NK-92 (cell line): ENCODE data around the gene POLR2L.
A peak's percentile ranks its signal among the peaks of the same experiment; 100 is the strongest.

Source experiments
- DNase-seq: peaks from one replicate; lab custom pipeline; 2025; ENCODE audit not compliant: unreplicated experiment; lab: John Stamatoyannopoulos, UW

Gene POLR2L

GRCh38 chr11:813456-814096 is 28.8 kb downstream of the POLR2L start:
- no peak for DNase-seq

GRCh38 chr11:813072-813455 is 29.3 kb downstream of the POLR2L start:
- DNase-seq, result no peak

- DNase-seq, result no peak
Measured at GRCh38 chr11:812390-812789, 29.9 kb downstream of the POLR2L start.

- no peak for DNase-seq
Measured at GRCh38 chr11:811446-812245, 30.7 kb downstream of the POLR2L start.

DNA sequence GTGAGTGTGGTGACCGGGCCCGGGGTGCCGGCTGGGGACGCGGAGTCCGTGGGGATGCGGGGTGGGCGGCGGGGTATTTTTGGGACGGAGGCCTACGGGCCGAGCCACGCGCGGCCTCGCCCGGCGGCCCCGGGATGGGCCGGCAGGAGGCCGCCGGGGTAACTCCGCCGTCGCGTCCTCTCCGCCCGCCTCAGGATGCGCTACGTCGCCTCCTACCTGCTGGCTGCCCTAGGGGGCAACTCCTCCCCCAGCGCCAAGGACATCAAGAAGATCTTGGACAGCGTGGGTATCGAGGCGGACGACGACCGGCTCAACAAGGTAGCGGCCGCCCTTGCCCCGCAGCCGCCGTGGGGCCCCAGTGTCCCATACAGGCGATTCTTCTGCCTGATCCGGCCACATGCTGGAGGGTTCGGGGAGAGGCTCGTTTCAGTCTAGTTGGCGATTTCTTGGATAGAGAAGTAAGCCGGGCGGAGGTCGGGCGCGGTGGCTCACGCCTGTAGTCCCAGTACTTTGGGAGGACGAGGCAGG is 32.2 kb downstream of the POLR2L start:
- no peak for DNase-seq

GRCh38 chr11:809287-810039 is 32.9 kb downstream of the POLR2L start, which contains the start of gene RPLP2:
RPLP2 (plus strand) TSS chr11:809967; CDS start chr11:810235, 268 bp downstream.
- peak; percentile 81 for DNase-seq

- DNase-seq, result no peak
Measured at GRCh38 chr11:808427-809286, 33.7 kb downstream of the POLR2L start.

GRCh38 chr11:804599-804964 is 37.7 kb downstream of the POLR2L start:
- DNase-seq, result no peak

GRCh38 chr11:803770-804598 is 38.3 kb downstream of the POLR2L start:
- DNase-seq, result no peak

- DNase-seq, result no peak
Measured at GRCh38 chr11:803467-803742, 38.9 kb downstream of the POLR2L start.

DNA sequence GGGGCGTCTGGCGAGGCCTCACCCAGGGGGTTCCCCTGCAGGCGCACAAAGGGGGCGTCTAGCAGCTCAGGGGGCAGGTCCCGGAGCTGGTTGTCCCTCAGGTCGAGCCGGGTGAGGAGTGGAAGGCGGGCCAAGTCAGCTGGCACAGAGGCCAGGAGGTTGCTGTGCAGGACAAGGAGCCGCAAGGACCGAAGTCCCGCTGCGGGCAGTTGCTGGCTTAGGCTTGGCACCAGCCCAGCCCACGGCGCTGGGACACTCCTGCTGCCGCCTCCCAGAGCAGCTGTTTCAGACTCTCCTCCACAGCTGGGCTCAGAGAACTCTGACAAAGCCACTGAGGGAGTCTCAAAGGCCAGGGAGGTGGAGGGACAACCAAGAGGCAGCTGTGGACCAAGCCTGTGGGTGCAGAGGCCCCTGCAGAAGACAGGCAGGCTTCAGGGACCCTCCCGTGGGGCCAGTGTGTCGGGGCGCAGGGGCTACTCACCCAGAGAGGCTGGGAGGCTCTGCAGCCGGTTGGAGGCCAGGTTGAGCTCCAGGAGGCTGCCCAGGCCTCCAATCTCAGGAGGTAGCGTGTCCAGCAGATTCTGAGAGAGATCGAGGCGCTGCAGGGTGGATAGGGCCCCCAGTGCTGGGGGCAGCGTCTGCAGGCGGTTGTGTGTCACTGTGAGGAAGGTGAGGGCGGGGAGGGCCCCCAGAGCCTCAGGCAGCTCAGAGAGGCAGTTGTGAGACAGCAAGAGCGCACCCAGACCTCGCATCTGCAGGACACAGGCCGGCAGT is 39.4 kb downstream of the POLR2L start:
- no peak for DNase-seq

GRCh38 chr11:802018-802617 is 40.2 kb downstream of the POLR2L start:
- no peak for DNase-seq

GRCh38 chr11:801097-801780 is 41.1 kb downstream of the POLR2L start:
- no peak for DNase-seq

GRCh38 chr11:800473-800872 is 41.9 kb downstream of the POLR2L start:
- no peak for DNase-seq

GRCh38 chr11:799641-800316 is 42.5 kb downstream of the POLR2L start:
- DNase-seq, result no peak

DNA sequence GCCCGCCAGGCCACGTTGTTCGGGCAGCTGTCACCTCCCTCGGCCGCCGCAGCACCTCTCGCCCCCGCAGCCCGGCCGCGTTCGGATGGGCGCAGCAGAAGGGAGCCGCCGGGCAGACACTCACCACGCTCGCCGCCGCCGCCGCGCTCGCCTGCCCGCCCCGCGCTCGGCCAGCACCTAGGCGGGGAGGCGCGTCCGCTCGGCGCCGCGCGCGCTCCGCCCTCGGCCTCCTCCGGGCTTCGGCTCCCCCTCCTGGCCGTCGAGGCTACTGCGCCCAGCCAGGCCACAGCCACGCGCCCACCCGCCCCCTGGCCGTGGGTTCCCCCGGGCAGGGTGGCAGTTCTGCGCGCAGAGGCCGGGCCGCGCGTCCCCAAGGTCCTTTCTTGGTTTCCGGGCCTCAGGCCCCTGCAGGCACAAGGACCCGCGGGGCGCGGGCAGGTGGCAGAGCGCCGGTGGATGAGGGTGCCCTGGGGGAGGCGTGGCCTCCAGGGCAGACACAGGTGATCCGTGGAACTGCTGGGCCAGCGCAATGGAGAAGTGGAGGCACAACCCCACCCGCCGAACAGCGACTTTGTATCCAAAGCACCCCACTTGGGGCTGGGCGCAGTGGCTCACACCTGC is 44.1 kb downstream of the POLR2L start, which contains the start of gene SLC25A22:
Gene SLC25A22, minus strand, starts transcription at position 189 of the 621 bp plus-strand sequence. CDS start 3,275 bp downstream, outside the sequence.
- no peak for DNase-seq
